Calu3 (cell line): ENCODE measurements around the gene FAM169A. TPM values are rescaled to one million over a fixed set of nuclear protein-coding genes. Genes with fewer than 3 reads are reported as not detected.
"Not testable (repeated sequence)": the region's sequence is repeated elsewhere in the genome, so short reads cannot be mapped to it uniquely, and the experiment has no call there.

Source experiments
- BruUV-seq: library from RNA; stranded (reverse); fragments of 400-500 nt; replicated peaks from 2 replicates; lab custom pipeline; 2021; lab: Mats Ljungman, UMichigan
- CTCF ChIA-PET: fragments of 300-600 bp; sonication (Branson Sonifier 250); formaldehyde crosslinking; loops from one replicate; lab custom pipeline; 2022; ENCODE audit warnings: antibody characterized with exemption; lab: Charles Lee
- DNase-seq: peaks from one replicate; pipeline ENCODE4 v3.0.0; 2022
- H3K27ac Mint-ChIP-seq: one replicate; pipeline ENCODE4 v1.8.0; 2022; ENCODE audit warnings: mixed read lengths; ENCODE audit not compliant: unreplicated experiment
- H3K27me3 Mint-ChIP-seq: one replicate; pipeline ENCODE4 v1.8.0; 2022; ENCODE audit warnings: mixed read lengths; ENCODE audit not compliant: unreplicated experiment
- H3K36me3 Mint-ChIP-seq: one replicate; pipeline ENCODE4 v1.8.0; 2022; ENCODE audit warnings: mild to moderate bottlenecking, moderate library complexity, mixed read lengths; ENCODE audit not compliant: insufficient read depth, unreplicated experiment
- H3K4me1 Mint-ChIP-seq: one replicate; pipeline ENCODE4 v1.8.0; 2022; ENCODE audit warnings: mild to moderate bottlenecking, low read depth, mixed read lengths; ENCODE audit not compliant: unreplicated experiment
- H3K4me3 Mint-ChIP-seq: one replicate; pipeline ENCODE4 v1.8.0; 2022; ENCODE audit warnings: mild to moderate bottlenecking, low read depth, moderate library complexity, mixed read lengths; ENCODE audit not compliant: unreplicated experiment
- H3K9me3 Mint-ChIP-seq: one replicate; pipeline ENCODE4 v1.8.0; 2022; ENCODE audit warnings: low read depth, mixed read lengths; ENCODE audit not compliant: unreplicated experiment
- intact Hi-C: fragments of 100-400 bp; cut with micrococcal nuclease; formaldehyde crosslinking; loops from one replicate; pipeline ENCODE4 v1.10.0; 2022; ENCODE audit not compliant: unreplicated experiment
- total RNA-seq: library from RNA; stranded (reverse); gene quantifications from 2 replicates; pipeline ENCODE4 v1.2.3, GENCODE V29; 2022
- TF ChIP-seq, protein P1 (sequence below): fragments of 200-600 bp; IDR thresholded peaks from one replicate; pipeline ENCODE4 v1.8.0; 2022; ENCODE audit warnings: antibody characterized with exemption; ENCODE audit not compliant: unreplicated experiment

The FAM169A gene
- total RNA-seq, 1 experiment from 2014 or later, result 14.1 TPM

GRCh38 chr5:74892921-74893320, 26.7 kb upstream of the FAM169A start:
- CTCF ChIA-PET, result no interaction called here
- Mint-ChIP-seq H3K36me3 (no peaks in the 10 kb centered on the region), H3K4me3 (no peak overlapping the region), H3K27me3 (no peaks in the 10 kb centered on the region), H3K27ac (no peak overlapping the region), H3K4me1 (no peaks in the 10 kb centered on the region), H3K9me3 (peaks cover 12% of the 10 kb centered on the region)
- TF ChIP-seq, protein P1, sequence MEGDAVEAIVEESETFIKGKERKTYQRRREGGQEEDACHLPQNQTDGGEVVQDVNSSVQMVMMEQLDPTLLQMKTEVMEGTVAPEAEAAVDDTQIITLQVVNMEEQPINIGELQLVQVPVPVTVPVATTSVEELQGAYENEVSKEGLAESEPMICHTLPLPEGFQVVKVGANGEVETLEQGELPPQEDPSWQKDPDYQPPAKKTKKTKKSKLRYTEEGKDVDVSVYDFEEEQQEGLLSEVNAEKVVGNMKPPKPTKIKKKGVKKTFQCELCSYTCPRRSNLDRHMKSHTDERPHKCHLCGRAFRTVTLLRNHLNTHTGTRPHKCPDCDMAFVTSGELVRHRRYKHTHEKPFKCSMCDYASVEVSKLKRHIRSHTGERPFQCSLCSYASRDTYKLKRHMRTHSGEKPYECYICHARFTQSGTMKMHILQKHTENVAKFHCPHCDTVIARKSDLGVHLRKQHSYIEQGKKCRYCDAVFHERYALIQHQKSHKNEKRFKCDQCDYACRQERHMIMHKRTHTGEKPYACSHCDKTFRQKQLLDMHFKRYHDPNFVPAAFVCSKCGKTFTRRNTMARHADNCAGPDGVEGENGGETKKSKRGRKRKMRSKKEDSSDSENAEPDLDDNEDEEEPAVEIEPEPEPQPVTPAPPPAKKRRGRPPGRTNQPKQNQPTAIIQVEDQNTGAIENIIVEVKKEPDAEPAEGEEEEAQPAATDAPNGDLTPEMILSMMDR, result no peak
- intact Hi-C loops, result no loop called here
- no peak for DNase-seq
- BruUV-seq, result no TSS peak

GRCh38 chr5:74889523-74890105, 23.4 kb upstream of the FAM169A start:
- BruUV-seq, result no TSS peak
- intact Hi-C loops, result no loop called here
- no peak for DNase-seq
- Mint-ChIP-seq H3K4me1 (no peaks in the 10 kb centered on the region), H3K27me3 (no peaks in the 10 kb centered on the region), H3K9me3 (peaks cover 3% of the 10 kb centered on the region), H3K4me3 (no peak overlapping the region), H3K27ac (no peak overlapping the region), H3K36me3 (no peaks in the 10 kb centered on the region)
- TF ChIP-seq, protein P1, result no peak
- CTCF ChIA-PET, result no interaction called here

- Mint-ChIP-seq H3K27ac (no peak overlapping the region), H3K4me3 (no peak overlapping the region), H3K4me1 (no peaks in the 10 kb centered on the region), H3K9me3 (no peaks in the 10 kb centered on the region), H3K36me3 (no peaks in the 10 kb centered on the region), H3K27me3 (no peaks in the 10 kb centered on the region)
- TF ChIP-seq, protein P1, result no peak
- DNase-seq, result no peak
- CTCF ChIA-PET, result interaction anchor here (1.1 kb wide), 1 partner anchor 20 kb away, joined by 4 read pairs; no protein-coding TSS in a partner anchor
- intact Hi-C loops, result no loop called here
- no TSS peak for BruUV-seq
Observed at GRCh38 chr5:74888117-74888516, 21.9 kb upstream of the FAM169A start.

GRCh38 chr5:74885170-74885569, 19.0 kb upstream of the FAM169A start:
- CTCF ChIA-PET, result no interaction called here
- H3K27ac Mint-ChIP-seq, result no peak overlapping the region
- H3K4me3 Mint-ChIP-seq, result no peak overlapping the region
- H3K4me1 Mint-ChIP-seq, result no peaks in the 10 kb centered on the region
- H3K9me3 Mint-ChIP-seq, result no peaks in the 10 kb centered on the region
- TF ChIP-seq, protein P1, result no peak
- intact Hi-C loops, result no loop called here
- DNase-seq, result no peak
- H3K36me3 Mint-ChIP-seq, result no peaks in the 10 kb centered on the region
- no peaks in the 10 kb centered on the region for H3K27me3 Mint-ChIP-seq
- BruUV-seq, result no TSS peak

- H3K27ac Mint-ChIP-seq, BruUV-seq, DNase-seq, intact Hi-C loops, H3K4me3 Mint-ChIP-seq, CTCF ChIA-PET, H3K9me3 Mint-ChIP-seq, H3K27me3 Mint-ChIP-seq, H3K4me1 Mint-ChIP-seq, H3K36me3 Mint-ChIP-seq: not testable (repeated sequence)
Observed at GRCh38 chr5:74882379-74883134, 16.4 kb upstream of the FAM169A start.
